GM12891 (cell line): ENCODE measurements around the gene GAPT.

Experiments used
- POLR2A ChIP-seq: IDR thresholded peaks from 2 replicates; pipeline ENCODE4 v1.6.1; 2011; ENCODE audit warnings: low read depth, low read length, control low read depth
- POLR2AphosphoS5 ChIP-seq: IDR thresholded peaks from 2 replicates; pipeline ENCODE4 v1.6.1; 2011; ENCODE audit warnings: low read depth, low read length, control low read depth

DNA sequence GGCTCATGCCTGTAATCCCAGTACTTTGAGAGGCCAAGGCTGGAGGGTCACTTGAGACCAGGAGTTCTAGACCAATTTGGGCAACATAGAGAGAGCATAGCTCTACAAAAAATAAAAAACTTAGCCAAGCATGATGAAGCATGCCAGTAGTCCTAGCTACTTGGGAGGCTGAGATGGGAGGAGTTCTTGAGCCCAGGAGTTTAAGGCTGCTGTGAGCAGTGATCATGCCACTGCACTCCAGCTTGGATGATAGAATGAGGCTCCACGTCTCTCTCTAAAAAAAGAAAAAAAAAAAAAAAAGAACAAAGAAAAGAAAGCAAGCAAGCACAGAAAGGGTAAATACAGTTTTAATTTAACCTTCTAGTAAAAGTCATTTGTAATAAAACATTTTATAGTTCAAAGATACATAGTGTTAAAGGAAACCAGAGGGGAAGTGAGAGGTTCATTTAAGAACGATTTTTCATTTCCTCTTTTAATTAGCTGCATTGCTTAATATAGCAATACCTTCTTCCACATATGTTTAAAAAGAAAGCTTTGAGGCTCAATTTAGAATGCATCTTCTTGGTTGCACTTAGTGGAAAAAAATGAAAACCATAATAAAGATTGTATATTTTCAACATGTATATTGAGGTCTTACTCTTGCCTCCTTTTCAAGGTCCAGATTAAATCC is 14.9 kb downstream of the GAPT start:
- no peak for TF ChIP-seq POLR2A
- no peak for TF ChIP-seq POLR2AphosphoS5
